SH-SY5Y (cell line): ENCODE results near the gene EML5.

Experiments used
- GATA2 ChIP-seq: IDR thresholded peaks from 2 replicates; pipeline ENCODE4 v1.6.1; 2011; ENCODE audit warnings: mild to moderate bottlenecking, low read depth, low read length
- GATA3 ChIP-seq: IDR thresholded peaks from 2 replicates; pipeline ENCODE4 v1.6.1; 2011; ENCODE audit warnings: low read depth, mild to moderate bottlenecking, low read length, moderate library complexity

The EML5 gene

DNA sequence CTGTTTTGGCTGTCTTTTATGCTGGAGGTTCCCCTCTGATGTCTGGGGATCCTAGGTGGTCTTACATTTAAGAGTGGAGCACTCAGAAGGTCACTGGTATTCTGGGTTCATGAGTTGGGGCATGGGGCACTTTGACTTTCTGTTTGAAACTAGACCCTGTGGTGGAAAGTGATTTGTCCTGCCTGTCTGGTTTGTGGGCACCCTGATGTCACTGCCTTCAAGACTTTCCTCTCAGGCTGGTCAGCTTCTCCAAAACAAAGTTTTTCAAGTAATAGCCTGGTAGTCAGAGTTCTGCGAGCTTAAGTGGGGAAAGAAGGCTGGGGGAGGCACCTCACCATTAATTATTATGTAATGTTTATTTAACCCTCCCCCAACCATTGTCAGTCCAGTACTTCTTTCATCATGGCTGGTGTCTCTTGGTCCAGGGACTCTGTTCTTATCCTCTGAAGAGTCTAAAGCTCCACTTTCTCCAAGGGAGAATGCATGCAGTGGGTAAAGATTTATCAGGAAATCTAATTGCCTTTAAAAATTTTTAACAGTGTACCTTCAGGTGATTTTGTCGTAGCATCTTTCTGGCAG lies 194.6 kb downstream of the EML5 start:
- no peak for TF ChIP-seq GATA3

DNA sequence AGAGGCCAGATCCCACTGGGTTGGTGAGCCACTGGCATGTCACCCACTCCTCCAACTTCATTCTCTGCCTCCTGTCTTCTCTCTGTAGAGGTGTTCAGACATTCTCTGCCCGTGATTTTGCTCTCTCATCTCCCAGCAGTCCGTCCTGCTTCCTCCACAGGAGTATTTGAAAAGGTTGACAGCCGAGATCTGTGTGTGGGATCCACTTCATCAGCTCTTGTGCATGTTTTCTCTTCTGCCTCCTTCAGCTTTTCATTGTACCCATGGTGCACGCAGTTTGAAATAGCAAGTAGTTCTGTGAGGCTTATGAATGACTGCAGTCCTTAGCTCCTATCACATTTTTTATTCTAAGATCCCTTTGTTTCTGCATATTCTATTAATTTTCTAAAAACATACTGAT lies 195.2 kb downstream of the EML5 start:
- TF ChIP-seq GATA2 (no peak), GATA3 (no peak)

DNA sequence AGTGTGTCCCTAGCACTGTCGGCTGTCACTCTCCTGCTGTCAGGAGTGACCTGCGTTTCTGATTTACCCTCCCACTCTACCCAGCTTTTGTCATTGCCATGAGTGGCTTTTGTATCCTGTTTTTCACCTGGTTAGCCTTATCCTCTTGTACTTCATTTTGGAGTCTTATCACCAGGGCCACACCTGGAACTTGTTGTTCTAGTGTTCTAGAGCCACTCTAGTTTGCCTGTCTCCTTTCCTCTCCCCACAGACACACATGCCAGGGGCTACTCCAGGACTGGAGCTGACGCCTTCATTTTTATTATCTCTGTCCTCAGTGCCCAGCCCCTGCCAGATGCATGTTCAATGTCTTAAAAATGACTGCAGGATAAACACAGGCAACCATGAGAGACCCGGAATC lies 195.7 kb downstream of the EML5 start:
- TF ChIP-seq GATA3 (no peak), GATA2 (no peak)

DNA sequence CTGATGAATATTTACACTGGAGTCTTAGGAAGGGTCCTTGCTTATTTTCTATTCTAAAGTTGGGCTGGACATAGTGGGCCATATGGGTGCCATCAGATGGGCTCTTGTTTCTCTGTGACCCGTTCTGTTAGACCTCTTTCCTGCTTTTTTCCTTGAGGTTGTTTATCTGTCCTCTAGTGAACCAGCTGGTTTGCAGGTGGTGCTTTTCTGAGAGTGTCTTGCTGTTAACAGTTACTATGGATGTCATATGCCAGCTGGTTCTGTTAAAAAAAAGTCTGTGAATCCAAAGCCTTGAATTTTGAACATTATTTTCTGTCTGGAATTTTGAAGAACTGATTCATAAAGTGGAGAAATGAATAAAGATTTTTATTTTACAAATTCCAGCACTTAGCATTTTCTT lies 200.7 kb downstream of the EML5 start:
- TF ChIP-seq GATA3 (no peak), GATA2 (no peak)

DNA sequence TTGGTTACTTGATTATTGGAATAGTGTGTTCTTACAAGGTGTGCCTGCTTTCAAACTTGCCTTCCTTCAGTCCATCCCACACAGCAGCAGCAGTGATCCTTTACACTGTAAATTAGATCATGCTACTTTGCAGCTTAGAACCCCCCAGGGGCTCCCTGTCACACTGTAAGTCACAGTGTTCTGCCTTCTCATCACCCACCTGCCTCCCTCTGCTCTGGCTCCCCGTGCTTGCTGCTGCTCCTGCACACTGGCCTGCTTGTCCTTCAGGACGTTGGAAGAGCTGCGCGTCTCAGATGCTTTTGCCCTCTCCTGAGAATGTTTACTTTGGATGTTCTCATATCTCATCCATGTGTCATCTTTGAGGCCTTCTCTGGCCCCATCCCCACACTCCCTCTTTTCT lies 202.6 kb downstream of the EML5 start:
- TF ChIP-seq GATA2 (no peak), GATA3 (no peak)

DNA sequence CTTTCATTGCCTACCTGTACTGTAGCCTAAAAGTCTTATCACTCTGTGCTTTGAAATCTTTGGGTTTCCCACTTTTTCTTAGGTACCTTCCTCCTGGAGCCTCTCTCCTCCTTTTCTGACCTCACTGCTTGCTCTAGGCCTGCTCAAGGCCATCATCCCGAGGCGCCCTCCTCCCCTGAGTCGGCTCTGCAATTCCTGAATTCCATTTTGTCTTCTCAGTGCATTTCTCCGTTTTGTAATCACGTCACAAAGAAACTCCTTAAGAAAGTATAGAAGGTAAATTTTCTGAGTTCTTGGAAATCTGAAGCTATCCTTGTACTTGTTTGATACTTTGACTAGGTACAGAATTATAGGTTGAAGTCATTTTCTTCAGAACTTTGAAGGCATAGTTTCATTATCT lies 204.7 kb downstream of the EML5 start:
- TF ChIP-seq GATA3, result no peak
- no peak for TF ChIP-seq GATA2

DNA sequence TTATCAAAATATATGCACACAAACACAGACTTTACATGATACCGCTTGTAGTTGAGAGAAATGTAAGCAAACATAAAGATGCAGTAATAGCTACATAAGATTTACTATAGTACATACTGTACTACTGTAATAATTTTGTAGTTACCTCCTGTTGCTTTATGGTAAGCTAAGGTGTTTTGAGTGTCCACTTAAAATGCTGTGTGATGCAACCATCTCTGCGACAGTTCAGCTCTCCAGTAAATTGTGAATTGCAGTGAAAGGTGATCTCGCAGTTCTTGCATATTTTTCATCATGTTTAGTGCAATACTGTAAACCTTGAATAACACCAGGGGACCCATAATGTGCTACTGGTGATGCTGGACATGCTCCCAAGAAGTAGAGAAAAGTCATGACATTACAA lies 208.3 kb downstream of the EML5 start:
- no peak for TF ChIP-seq GATA3

DNA sequence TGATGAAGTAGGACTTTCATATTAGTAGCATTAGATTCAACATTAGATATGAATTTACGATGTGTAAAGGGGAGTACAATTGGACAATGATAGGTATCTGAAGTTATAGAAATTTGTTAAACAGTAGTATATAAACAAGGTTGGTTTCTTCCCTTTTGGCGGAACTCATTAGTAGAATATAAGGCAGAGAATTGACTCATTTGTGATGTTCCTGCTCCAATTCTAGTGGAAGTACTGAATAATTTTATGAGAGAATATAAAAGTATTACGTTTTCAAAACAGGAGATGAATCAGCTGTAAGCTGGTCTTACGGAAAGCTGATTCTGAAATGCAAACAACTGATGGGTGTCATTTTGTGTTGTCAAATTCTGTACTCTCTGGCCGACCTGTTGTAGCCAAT lies 216.5 kb downstream of the EML5 start:
- TF ChIP-seq GATA2 (no peak), GATA3 (no peak)

DNA sequence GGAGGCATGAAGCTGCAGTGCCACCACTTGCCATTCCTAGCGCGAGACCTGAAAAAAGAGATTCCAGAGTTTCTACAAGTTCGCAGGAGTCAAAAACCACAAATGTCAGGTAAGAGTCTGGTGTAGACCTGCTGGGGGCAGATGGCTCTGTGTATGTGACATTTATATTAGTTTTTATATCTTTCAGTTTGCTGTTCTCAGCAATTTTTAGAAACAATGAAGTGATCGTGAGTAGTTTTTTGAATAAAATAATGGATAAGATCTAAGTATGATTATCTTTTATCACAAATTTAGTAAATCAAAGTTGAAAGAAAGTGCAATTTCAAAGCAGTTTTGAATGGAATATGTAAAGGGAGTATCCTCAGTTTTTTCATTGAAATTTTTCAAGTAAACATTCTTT lies 220.6 kb downstream of the EML5 start:
- TF ChIP-seq GATA3, result no peak
- no peak for TF ChIP-seq GATA2

DNA sequence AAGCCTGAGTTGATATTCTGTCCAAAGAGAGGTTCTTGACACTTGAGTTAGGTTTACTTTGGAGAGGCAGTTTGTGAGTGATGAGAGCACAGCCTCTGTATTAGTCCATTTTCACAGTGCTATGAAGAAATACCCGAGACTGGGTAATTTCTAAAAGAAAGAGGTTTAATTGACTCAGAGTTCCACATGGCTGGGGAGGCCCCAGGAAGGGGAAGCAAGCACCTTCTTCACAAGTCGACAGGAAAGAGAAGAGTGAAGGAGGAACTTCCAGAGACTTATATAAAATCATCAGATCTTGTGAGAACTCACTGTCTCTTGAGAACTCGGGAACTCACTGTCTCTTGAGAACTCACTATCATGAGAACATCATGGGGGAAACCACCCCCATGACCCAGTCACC lies 224.6 kb downstream of the EML5 start:
- TF ChIP-seq GATA3 (no peak), GATA2 (no peak)

DNA sequence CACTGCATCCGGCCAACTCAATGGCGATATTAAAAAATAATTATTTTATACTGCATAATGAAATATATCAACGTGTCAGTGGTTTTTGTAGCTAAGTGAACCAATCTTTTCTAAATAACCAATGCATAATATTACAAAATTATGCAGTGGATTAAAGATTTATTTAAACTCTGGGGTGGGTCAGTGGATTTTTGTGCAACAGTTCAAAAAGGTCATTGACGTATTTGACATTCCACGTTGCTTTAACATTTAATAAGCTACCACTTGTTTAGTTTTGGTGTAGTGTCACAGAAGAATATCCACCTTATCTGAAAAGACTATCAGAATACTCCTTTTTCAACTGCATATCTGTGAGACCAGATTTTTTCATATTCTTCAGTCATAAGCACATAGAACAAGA lies 227.3 kb downstream of the EML5 start:
- TF ChIP-seq GATA2 (no peak), GATA3 (no peak)

DNA sequence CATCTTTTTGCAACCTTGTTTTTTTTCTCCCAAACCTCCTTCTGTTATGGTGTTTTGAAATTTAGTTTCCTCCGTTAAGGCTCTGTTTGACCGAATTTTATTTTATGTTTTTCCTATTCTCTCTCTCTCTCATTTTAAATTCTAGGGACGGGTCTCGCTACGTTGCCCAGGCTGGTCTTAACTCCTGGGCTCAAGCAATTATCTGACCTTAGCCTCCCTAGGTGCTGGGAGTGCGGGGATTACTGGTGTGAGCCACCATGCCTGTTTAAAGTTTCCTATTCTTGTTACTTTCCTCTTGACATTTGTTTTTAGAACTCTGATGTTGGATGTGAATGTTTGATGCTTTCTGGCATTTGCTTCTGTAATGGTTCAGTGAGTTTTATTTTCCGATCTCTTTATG lies 228.9 kb downstream of the EML5 start:
- TF ChIP-seq GATA2, result no peak

DNA sequence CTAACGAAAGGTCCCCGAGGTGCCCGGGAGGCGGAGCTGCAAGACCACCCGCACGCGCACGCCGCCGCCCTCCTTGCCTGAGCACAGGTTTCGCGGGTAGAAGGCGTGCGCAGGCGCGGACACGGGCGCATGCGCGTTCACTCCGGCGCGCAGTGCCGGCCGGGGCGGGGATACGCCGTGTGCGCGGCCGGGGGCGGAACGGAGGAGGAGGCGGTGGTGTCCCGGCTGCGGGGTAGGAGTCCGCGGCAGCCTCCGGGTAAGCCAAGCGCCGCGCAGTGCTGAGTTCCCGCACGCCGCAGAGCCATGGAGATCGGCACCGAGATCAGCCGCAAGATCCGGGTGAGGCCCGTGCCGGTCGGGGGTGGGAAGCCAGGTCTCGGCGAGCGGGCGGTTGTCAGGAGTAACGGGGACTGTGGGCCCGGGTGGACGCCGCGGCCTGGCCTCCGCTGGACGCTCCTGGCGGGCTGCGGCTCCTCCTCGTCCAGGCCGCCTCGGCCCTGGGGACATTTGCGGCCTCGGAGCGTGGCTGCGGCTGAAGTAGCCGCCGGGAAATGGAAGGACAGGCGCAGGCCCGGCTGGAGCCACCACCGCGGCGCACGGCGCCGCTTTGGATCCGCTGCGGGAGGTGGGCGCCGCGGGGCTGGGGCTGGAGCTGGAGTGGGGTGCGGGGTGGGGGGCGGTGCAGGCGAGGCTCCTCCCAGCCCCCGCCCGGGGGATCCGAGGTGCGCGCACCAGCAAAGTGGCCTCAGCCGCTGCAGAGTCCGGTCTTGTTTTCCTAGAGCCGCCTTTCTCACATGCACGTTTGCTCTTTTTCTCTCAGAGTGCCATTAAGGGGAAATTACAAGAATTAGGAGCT lies 229.7 kb downstream of the EML5 start, which contains the start of gene ZC3H14:
Gene ZC3H14 (plus strand): TSS at position 207 of the 856 bp plus-strand sequence. CDS start 97 bp downstream, at position 304.
- no peak for TF ChIP-seq GATA3
- TF ChIP-seq GATA2, result no peak; the same call in none of the 2 replicates

DNA sequence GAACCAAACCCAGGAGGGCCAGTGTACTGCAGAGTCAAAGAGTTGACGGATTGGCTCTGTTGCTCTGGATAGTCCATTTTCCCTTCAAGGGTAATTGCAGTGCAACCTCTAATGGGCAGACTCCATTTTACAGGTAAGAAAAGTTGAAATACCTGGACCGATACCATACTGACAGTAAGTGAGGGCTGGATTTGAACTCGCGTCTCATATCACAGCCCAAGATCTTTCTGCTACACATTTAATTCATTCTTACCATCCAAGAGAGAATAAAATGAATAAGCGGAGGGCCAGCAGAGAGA lies 230.3 kb downstream of the EML5 start:
- TF ChIP-seq GATA2 (peak; percentile 54; the same call in 1 of the 2 replicates), GATA3 (no peak)
